GM21723 (cell line): ENCODE measurements around the gene UTRN.

Source experiments
- ATAC-seq: cut with Tn5 transposase; IDR thresholded peaks from one replicate; pipeline ENCODE4 v1.9.1; 2021; ENCODE audit warnings: mild to moderate bottlenecking, moderate library complexity; ENCODE audit not compliant: unreplicated experiment

The UTRN gene

DNA sequence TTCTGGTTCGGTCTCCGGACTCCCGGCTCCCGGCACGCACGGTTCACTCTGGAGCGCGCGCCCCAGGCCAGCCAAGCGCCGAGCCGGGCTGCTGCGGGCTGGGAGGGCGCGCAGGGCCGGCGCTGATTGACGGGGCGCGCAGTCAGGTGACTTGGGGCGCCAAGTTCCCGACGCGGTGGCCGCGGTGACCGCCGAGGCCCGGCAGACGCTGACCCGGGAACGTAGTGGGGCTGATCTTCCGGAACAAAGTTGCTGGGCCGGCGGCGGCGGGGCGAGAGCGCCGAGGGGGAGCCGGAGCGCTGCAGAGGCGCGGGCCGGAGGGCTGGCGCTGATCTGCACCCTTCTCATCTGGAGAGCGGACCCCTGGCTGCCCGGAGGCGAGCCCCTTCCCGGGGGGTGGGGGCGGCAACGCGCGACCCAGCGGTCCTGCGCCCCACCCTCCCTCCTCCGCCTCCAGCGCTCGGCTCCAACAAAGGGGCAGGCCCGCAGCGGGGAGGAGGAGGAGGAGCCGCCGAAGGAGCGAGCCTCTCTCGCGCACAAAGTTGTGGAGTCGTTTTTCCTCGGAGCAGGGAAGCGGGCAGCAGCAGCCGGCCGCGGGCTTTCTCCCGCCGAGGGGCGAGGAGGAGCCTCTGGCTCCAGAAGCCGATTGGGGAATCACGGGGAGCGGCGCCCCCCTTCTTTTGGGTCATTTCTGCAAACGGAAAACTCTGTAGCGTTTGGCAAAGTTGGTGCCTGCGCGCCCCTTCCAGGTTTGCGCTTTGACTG is at the start of gene UTRN:
Gene UTRN, plus strand, starts transcription at position 553 of the 765 bp plus-strand sequence. CDS start 6,494 bp downstream, outside the sequence.
- peak; percentile 66 for ATAC-seq

DNA sequence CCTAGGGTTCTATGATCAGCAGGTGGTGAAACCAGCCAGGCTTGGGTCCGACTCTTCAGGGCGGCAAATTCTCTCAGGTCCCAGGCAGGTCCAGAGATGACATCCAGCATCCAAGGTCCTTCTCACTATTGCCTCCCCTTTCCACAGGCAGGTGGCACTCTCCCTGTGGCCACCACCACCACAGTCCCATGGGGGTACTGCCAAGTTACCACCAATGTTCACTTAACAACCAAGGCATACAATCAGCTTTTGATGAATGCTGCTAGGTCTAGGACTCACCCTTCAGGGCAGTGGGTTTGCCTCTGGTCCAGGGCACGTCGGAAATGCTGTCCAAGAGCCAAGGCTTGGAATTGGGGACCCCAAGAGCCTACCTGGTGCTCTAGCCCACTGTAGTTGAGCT is 40.4 kb upstream of the UTRN start:
- ATAC-seq: no peak

DNA sequence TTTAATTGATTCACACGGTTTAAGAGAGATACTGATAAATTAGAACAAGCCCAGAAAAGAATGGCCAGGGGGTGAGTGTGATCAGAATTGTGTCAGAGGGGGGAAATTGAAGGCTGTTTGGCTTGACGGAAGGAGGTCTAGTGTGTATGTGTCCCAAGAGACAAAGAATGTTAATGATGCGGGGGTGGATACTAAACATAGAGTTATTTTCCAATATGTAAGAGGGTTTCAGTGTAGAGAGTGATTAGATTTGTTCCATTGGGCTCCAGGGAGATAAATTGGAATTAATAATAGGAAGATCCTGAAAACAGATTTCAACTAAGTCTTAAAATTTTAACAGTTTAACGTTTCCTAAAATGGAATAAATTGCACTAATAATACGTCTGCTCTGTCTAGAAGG is 38.1 kb upstream of the UTRN start:
- no peak for ATAC-seq

DNA sequence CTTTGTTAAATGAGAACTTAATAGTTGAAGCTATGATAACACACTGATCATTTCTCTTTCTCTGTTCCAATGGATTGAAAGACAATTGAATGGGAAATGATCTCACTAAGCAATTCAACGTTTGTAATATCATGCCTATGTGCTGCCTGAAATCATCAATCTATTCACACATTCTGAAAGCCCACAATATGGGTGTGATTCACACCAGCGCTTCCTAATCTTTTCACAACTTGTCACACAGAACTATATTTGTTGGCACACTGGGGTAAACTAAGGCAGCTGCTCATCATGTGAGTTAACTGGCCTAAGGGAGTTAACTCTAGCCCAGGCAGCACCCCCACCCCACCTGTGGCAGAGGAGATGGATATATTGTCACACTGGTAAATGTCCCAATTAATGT is 37.1 kb upstream of the UTRN start:
- no peak for ATAC-seq

DNA sequence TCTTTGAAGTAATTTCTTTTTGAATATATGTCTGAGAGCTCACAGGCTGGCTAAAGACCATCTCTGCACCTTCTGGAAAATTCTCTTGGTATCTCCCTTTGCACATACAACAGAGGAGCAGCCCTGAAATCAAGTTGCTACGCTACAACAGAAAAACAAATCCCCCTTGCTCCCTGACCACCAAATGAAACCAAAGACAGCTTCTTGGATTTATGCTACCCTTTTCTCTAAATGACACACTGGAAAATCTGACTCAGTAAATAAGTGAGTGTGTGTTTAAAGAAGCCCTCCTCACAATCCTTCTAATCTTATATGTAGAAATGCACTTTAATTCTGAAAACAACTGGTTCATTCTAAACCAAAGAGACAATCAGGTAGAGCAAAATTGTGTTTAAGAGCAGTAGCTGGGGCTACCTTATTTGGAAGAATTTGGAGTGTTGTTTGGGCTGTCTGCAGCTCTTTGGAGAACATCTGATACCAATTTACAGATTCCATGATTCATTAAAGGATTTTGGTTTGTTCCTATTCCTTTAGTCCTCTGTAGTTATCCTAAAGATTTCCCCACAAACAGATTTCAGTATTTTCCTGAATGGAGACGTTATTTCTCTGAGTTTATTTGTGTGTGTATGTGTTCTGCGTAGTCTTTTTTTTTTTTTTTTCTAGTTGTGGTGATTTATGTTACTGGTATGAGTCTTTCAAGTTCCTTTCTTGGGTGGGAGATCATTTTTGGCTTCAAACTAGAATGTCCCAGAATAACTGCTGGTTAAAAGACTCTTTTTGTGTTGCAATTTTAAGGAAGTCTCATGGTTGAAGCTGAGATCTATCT is 36.4 kb upstream of the UTRN start:
- no peak for ATAC-seq

DNA sequence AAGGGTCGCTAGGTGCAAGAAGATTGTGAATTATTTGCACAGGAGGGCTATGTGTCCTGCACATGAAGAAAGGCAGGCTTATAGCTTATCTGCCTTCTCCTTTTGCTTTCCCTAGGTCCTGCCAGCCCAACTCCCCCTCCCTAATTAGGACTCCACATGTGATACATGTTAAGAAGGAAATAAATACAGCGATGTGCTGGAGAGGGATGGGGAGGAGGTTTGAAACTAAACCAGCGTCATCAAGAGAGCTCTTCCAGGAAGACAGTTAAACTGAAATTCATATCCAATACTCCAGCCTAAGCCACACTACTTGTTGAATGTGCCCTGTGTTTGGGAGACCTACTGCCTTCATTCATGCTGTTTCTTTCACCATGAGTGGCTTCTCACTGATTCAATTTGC is 34.9 kb upstream of the UTRN start:
- no peak for ATAC-seq

DNA sequence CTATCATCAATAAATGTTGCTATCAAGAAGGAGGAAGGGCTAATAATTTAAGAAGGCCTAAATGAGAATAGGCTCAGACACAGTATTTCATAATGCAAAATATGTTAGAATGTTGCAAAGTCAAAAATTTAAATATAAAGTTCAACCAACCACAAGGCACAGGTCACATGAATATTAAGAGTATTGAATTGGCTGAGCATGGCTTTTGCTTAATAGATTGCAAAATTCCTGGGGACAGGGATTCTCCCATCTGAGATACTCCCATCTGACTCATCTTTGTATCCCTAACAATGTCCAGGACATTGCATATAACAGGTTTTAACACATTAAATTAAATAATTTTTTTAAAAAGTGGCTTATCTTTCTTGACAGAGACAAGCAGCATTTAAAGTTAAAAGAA is 32.9 kb upstream of the UTRN start:
- ATAC-seq: no peak

DNA sequence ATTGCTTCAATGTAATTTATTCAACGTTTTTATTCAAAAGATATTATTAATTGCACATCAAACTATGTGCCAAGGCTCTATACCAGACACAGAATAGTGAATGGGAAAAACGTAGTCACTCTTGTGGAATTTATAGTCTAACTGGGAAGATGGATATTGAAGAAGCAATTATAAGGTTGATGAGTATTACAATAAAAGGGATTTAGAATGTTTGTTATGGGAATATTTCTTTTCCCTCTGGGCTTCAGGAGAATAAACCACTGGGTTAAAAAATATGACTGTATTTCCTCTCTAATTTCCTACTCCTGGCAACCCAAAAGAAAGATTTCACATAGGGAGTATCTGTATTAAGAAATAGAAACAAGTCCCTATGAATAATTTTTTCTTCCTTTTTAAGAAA is 25.1 kb upstream of the UTRN start:
- ATAC-seq: no peak

DNA sequence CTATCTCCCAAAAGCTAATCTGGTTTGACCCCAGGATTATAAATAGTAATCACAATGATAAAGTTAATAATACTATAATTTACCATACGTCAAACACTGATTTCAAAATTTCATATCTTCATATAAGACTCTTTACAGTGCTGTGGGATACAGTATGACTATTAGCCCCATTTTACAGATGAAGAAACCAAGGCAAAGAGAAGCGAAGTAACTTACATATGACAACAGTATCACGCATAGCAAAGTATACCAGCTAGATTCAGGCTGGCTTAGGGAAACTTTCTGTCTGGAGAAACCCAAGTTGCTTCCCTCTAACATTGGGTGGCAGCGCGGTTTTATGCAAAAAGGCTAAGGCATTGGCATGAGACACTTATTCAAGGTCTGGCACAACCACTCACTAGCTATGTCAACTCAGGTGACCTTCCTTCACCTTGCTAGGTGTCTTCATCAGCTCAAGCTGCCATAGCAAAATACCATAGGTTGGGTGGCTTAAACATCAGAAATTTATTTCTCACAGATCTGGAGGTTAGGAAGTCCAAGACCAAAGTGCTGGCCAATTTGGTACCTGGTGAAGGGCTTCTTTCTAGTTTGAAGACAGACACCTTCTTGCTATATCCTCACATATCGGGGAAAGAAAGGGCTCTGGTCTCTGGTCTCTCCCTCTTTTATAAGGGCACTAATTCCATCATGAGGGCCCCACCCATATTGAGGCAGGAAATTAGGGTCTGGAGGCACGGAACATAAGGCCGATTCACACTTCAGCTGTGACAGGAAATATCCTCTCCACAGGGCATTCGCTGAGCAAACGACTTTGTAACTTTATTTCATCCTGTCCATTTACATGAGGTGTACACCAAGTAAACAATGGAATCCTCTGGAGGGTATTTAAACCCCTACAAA is 22.4 kb upstream of the UTRN start:
- ATAC-seq: no peak

DNA sequence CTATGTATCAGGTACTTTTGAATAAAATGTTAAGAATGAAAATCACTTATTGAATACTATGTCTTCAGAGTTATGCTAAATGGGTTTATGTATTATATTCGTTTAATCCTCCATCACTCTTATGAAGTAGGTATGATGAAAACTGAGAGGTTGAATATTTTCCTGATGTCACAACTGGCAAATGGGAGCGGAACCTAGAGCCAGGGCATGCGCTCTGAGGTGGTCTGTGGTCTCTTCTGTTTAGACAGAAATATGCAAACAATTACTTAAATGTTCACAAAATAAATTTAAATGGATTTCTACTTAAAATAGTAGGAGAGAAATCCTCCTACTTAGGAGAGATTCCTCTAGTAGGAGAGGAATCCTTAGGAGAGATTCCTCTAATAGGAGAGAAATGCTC is 21.3 kb upstream of the UTRN start:
- ATAC-seq: no peak

DNA sequence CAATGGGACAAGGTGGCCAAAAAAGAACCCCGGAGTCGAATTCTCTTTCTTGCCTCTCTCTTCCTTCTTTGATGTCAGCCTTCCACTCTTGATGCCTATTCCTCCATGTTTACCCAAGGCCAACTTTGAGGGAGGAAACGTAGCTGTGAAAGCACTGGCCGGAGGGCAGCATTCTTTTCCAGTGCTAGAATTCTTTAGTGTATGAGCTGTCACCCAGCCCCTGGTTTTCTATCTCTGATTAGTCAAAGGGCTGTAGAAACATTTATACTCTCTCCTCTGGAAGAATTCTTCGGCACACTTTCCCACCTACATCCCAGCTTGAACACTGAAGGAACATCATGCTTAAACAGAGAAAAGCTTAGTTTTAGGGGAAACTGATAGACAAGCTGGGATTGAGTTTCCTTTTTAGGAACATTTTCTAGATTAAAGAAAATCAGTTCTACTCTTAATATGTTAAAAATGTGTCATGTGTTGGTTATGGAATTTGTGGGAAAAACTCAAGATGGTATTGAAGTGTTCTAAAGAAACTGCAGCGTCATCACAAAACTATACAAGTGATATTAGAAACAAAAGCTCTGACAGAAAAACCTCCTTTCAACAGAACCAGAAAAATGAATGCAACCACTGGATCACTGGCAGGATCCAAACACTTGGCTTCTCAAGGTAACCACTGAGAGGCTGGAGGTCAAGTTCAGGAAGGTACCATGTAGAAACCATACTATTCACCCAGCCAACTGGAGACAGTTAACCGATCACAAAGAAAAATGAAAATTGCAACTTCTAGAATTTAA is 20.7 kb upstream of the UTRN start:
- ATAC-seq: no peak

DNA sequence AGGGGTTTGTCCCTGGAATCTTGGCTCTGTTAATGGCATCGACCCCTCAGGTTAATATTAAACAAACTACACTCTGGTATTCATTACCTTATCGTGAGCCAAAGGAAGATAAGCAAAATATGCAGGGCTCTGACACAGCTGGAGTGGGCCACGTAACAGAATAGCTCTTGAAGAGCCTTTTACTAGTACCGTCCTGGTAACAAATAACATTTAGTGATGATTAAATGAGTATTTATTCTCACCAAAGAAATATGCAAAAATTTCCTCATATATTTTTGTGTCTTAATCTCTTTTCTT is 20.1 kb upstream of the UTRN start:
- ATAC-seq: no peak

DNA sequence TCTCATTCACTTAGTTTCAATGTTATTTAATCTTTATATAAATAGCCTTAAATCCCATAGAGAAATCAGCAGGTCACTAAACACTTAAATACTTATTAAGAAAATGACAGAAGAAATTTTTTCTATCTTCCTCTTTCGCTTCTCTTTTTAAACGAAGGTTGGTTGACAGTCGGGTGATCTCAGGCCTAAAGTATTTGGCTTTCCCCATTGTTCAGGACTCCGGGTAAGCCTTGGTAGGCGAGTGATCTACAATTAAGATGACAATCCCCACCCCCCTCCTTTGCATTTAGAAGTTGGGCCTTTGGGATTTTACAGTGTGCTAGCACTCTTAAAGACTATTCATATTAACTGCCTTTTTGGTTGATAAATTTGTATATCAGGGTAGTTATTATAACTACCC is 19.7 kb upstream of the UTRN start:
- ATAC-seq: peak; percentile 60

DNA sequence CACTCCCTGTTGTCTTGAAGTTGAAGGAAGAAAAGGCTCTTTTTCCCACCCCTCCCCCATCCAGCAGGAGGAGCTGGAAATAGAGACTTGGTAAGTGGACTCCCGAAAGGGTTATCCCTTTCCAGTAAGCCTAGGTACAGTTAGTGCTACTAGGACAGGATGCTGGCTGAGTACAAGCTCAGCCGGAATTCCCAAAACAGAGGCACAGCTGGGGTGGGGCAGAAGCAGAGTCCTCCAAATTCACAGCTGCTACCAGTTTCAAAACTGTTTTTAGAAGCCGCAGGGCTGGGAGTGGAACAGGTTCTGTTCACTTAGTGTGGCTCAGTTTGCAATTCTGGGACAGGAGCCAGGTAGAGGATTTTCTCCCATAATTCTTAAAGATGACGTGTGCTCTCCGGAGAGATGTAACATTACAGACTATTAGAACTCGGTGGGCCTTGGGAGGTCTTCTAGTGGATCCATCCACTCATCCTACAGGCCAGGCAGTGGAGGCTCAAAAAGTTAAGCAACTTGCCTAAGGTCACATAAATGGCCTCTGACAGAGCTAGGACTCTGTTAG is 19.0 kb upstream of the UTRN start:
- ATAC-seq: no peak

DNA sequence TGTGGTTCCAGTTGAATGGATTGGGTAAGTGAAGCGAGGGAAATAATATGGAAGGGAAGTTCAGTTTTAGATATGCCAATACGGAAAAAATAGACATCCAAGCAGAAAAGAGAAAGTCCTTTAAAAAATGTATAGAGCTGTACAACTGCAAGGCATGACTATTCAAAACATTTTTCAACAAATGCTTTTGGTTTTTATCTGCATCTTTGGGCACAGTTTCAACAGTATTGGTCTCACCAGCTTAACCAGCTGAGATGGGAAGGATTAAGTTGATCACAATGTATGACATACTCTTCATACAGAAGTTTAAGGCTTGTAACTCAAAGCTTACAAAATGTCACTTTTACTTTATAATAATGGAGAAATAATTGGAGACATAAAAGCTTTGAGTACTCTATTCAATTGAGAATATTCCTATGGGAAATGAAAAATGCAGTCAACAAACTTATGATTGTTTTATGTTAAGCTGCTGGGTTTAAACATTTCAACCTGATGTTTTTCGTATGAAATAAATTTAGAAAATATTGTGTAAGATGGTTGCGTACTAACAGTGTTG is 16.3 kb upstream of the UTRN start:
- no peak for ATAC-seq

DNA sequence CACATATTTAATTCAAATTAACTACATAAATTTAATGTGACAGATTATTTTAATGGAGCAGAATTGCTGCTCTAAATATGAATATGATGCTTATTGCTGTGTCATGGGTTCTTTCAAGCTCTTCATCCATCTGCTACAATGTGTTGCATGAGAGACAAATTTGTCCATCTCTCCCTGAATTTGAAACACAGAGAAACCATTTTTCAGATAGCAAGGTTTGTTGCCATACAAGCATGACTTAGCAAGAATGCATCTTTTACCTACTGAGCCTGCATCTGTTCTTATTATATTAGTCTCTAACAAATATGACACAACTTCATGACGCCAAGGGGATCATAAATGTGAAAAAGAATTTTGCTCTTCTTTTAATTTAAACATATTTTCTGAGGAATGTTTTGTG is 8.0 kb upstream of the UTRN start:
- ATAC-seq: no peak

DNA sequence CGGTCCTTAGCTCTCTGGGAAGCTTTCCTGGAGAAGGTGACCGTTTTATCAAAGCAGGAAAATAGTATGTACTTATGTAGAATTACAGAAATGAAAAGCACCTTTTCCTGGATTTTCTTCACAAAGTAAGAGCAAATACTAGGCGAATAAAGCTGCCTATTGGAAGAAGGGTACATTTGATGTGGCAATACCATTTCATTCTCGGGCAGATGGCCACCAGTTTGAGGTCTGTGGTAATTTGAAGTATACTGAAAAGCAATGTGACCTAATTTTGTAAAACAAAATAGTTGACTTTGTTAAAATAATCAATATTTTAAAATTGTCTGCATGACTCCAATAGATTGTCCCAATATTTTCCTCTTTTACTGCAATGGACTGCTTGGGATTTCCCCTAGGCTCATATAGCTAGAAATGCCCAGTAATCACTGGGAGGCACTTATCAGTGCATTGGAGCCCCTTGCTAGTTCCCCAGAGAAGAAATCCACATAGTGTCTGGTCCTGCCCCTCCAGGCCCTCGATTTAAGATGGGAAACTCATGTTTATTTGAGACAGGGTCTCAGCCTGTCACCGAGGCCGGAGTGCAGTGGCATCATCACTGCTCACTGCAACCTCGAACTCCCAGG is 7.4 kb upstream of the UTRN start:
- ATAC-seq: no peak

DNA sequence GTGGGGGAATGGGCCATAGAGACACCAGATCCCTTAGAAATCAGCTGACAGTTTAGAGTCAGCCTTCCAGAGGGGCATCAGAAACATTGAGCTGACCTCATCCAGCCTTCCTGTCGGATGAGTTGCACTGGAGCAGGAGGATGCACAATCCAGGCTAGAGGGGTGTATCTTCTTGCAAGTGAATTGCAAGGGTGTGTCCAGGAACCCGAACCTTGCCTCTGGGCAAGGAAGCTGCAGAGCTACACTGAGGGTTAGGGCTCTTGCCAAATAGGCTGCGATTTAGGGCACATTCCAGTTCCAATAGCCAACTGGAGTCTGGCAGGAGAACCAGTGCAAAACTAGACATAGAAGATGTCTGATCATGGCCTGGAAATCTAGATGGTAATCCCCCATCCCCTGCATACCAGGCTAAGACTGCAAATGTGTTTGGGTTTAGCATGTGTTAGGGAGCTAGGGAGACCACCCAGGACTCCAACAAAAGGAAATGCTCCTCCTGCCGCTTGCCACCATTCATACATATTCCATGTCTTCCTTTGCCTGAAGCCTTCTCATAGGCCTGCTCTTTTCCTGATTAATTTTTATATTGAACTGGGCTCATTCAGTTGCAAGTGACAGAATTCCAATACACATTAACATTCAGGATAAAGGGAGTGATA is 6.3 kb upstream of the UTRN start:
- ATAC-seq: no peak

DNA sequence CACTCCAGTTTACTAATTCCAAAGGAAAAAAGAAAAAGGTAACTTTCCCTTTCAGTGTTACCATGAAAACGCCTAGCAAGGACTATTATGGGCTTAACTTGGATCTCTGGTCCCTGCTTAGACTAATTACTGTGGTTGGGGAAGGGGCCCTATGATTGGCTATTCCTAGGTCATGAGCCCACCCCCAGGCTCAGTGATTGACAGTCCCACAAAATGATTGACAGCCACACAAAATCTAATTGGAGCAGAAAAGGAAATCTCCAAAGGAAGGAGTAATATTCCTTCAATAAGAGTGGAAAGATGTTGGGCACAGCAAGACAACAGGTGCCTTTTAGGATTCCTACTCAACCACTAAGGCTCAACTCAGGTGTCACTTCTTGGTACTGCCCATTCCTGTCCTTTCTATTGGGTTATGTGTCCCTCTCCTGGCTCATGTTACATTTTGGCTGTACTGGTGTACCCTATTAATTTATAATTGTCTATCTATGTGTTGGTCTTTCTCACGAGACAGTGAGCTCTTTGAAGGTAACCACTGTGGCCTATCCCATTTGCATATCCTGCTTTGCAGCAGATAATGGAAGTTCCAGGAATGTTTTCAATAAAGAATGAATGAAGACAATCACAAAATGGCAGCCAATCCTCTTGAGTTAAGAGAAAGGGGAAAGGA is 5.5 kb upstream of the UTRN start:
- ATAC-seq: no peak
